Endothelial cell of umbilical vein (primary cell): Measurements from ENCODE around the gene OSBPL6.

Source experiments
- CTCF ChIP-seq, 2 donors: IDR thresholded peaks; 1 replicate in 1 of 2; 2 replicates in 1 of 2; pipeline ENCODE4 v1.5.1; 2011; ENCODE audit warnings: low read length in 2 of 2, mild to moderate bottlenecking in 2 of 2, moderate library complexity in 2 of 2, control low read depth in 1 of 2, inconsistent platforms in 1 of 2, low read depth in 1 of 2; ENCODE audit not compliant: insufficient read depth in 1 of 2; ENCODE audit errors: extremely low read depth in 1 of 2
- FOS ChIP-seq: IDR thresholded peaks from 2 replicates; pipeline ENCODE4 v1.6.1; 2011; ENCODE audit warnings: mild to moderate bottlenecking, low read length, moderate library complexity, borderline replicate concordance; ENCODE audit not compliant: insufficient read depth
- POLR2A ChIP-seq: IDR thresholded peaks from 2 replicates; pipeline ENCODE4 v1.6.1; 2012; ENCODE audit warnings: low read depth, mild to moderate bottlenecking, control low read depth, low read length

- no peak for TF ChIP-seq CTCF (IDR thresholded peaks at IDR 0.05; ENCODE audit: extremely low read depth in 1 of 2, insufficient read depth in 1 of 2, low read depth in 1 of 2, low read length in 2 of 2)
- no peak for TF ChIP-seq POLR2A
- no peak for TF ChIP-seq FOS
Observed at GRCh38 chr2:178263159-178263860, 69.0 kb downstream of the OSBPL6 start.
